AG20443 (cell line): ENCODE data around the gene TUBA1C.
"Not testable (repeated sequence)": the region's sequence is repeated elsewhere in the genome, so short reads cannot be mapped to it uniquely, and the experiment has no call there.

Source experiments
- DNase-seq: peaks from one replicate; pipeline ENCODE4 v3.0.0; 2012; ENCODE audit warnings: low spot score, mixed read lengths

Gene TUBA1C

GRCh38 chr12:49310451-49311000 lies 45.6 kb downstream of the TUBA1C start:
- DNase-seq, result not testable (repeated sequence)

DNA sequence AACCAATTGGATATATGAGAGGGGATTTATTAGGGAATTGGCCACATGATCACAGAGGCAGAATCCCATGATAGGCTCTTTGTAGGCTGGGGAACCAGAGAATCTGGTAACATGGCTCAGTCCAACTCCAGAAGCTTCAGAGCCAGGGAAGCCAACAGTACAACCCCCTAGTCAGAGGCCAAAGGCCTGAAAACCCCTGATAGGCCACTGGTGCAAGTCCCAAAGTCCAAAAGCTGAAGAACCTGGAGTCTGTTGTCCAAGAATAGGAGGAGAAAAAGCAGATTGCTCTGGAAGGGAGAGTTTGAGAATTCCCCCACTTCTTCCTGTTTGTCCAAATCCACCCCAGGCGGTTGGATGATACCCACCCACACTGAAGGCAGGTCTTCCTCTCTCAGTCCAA lies 49.9 kb downstream of the TUBA1C start:
- DNase-seq, result no peak

DNA sequence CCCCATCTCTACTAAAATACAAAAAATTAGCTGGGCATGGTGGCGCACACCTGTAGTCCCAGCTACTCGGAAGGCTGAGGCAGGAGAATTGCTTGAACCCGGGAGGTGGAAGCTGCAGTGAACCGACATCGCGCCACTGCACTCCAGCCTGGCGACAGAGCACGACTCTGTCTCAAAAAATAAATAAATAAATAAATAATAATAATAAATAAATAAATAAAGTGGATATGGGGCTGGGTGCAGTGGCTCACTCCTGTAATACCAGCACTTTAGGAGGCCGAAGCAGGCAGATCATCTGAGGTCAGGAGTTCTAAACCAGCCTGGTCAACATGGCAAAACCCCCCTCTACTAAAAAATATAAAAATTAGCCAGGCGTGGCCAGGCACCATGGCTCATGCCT lies 52.2 kb downstream of the TUBA1C start:
- not testable (repeated sequence) for DNase-seq

GRCh38 chr12:49320411-49321103 lies 55.7 kb downstream of the TUBA1C start:
- DNase-seq, result not testable (repeated sequence)

- no peak for DNase-seq
These were observed 57.5 kb downstream of the TUBA1C start for GRCh38 chr12:49322367-49322707.

DNA sequence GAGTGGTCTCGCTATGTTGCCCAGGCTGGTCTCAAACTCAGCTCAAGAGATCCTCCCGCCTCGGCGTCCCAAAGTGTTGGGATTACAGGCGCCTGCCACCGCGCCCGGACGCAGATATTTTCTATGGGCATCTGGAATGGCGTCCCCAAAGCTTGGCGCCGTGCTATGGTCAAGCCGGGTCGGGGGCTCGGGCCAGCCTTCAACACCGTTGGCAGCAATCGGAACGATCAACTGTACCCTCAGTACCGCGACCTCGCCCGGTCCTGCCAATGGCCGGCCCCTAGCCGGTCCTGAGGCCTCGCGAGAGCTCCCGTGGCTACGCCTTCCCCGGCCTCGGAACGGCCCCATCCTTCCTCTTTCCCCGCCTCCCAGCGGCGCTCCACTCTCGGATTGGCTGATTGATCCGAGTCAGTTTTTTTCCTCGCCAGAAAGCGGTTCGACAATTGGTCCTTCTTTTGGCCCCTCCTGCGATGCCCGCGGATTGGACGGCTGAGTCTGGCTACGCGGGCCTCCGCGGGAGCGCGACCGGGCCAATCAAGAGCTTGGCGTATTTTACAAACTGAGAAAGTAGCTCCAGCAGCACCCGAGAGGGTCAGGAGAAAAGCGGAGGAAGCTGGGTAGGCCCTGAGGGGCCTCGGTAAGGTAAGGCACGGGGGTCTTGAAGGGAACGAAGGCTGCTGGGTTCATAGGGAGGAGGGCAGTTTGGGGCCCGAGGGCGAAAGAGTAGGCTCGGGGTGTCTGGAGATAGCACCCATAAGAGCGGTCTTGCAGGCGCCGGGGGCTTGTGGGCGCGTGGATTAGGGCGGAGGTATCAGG lies 58.0 kb downstream of the TUBA1C start, which contains the start of gene TROAP:
TSS of gene TROAP (plus strand) at position 548 of the 816 bp plus-strand sequence. CDS start 354 bp downstream, outside the sequence.
- DNase-seq, result peak; percentile 99

DNA sequence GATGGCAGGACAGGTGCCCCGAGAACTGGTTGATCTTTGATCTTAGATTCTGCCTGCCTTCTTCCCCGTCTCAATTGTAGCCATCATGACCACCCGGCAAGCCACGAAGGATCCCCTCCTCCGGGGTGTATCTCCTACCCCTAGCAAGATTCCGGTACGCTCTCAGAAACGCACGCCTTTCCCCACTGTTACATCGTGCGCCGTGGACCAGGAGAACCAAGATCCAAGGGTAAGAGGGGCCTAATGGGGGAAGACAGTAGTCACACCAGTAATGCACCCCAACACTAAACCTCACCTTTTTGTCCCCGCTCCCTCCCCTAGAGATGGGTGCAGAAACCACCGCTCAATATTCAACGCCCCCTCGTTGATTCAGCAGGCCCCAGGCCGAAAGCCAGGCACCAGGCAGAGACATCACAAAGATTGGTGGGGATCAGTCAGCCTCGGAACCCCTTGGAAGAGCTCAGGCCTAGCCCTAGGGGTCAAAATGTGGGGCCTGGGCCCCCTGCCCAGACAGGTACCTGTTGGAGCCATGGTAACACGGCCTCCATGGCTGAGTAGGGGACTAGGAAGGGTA lies 58.7 kb downstream of the TUBA1C start:
- DNase-seq, result no peak
